Prostate gland (tissue), 2 donors: Measurements from ENCODE around the gene VPS9D1.

Experiments
- CTCF ChIP-seq, 4 experiments: fragments of 200-600 bp in 2 of 4; fragments of 450-650 bp in 2 of 4; sonication (generic) in 2 of 4; IDR thresholded peaks; 1 replicate in 3 of 4; 2 replicates in 1 of 4; pipeline ENCODE4 v1.5.1; 2016 to 2019; ENCODE audit warnings: antibody characterized with exemption in 4 of 4, mild to moderate bottlenecking in 2 of 4, moderate library complexity in 2 of 4
- POLR2A ChIP-seq: fragments of 450-650 bp; IDR thresholded peaks from one replicate; pipeline ENCODE4 v1.6.1; 2016; ENCODE audit warnings: antibody characterized with exemption, mild to moderate bottlenecking
- POLR2AphosphoS5 ChIP-seq: sonication (generic); formaldehyde crosslinking; IDR thresholded peaks from one replicate; pipeline ENCODE4 v1.6.1; 2017; ENCODE audit warnings: antibody characterized with exemption

GRCh38 chr16:89716916-89717687 lies 3.6 kb downstream of the VPS9D1 start:
- TF ChIP-seq CTCF (IDR thresholded peaks at IDR 0.05) = no peak
- no peak for TF ChIP-seq POLR2A
- TF ChIP-seq POLR2AphosphoS5 = no peak
